Measurements from ENCODE around the gene OR52I2.

OR52I2 gene

DNA sequence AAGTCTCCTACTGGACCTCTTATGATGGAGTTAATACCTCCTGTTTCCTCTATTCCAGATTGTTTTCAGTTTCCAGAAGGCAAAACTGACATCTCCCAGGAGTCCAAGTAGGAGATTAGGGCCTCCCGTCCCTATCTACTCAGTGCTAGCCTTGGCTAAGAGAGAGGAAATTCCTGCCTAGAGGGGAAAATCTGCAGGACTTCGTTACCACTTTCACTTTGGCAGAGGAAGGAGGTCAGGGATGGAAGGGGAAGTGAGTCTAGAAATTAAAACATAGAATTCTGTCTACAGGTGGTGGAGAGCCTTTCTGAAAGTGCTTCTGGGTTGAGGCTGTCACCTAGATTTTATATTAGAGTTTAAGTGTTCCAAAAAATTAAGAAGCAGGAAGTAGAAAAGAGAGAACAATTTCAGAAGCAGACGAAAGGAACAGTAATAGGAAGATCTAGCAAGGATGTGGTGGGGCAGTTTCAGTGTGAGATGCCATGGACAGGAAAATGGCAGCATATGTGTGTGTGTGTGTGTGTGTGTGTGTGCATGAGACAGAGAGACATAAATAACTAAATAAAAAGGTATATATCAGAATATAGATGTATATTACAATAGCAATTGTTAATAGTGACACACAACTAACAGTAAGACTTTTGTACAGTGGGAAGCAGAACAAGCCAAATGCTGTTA, 28.9 kb downstream of the OR52I2 start:
- DNase-seq = no peak

- DNase-seq = no peak
These were observed 30.4 kb downstream of the OR52I2 start for GRCh38 chr11:4611986-4612385.

DNA sequence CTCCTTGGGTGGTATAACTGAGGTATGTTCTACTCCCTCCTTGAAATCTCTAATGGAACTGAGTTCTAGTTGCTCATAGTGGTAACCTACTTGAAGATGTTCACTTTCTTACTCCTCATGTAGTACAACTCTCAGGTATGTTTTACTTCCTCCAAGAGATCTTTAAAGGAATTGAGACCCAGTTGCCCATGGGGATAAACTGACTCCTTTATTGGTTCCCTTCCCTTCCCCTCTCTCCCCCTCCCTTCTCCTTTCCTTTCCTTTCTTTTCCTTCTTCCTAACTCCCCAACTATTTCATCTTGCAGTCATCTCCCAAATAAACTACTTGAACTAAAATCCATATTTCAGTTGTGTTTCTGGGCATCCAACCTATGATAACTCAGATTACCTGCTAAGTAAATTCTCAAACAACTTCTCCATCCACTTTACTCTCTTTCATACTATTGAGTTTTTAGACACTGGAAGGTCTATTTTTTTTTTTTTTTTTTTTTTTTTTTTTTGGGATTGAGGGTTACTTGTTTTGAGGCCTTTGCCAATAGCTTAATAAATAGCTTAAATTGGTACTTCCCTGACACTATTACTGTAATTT, 34.4 kb downstream of the OR52I2 start:
- DNase-seq = no peak

DNA sequence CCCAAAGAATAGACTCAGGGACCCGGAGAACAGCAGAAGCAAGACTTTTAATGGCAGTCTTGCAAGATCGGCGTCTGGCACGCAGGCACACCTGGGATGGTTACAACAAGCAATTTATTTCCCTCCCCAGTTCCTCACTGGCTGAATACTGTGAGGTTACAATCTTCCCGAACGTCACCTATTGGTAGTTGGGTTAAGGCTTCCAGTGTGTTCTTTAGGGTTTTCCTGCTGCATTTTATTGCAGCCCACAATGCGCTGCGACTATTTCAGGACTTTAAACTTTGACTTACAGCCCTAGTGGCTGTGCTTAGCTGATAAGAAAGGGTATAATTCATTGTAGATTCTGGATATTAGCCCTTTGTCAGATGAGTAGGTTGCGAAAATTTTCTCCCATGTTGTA, 38.0 kb downstream of the OR52I2 start:
- DNase-seq = no peak

GRCh38 chr11:4626207-4627099, 44.9 kb downstream of the OR52I2 start:
- DNase-seq = peak; percentile 76

DNA sequence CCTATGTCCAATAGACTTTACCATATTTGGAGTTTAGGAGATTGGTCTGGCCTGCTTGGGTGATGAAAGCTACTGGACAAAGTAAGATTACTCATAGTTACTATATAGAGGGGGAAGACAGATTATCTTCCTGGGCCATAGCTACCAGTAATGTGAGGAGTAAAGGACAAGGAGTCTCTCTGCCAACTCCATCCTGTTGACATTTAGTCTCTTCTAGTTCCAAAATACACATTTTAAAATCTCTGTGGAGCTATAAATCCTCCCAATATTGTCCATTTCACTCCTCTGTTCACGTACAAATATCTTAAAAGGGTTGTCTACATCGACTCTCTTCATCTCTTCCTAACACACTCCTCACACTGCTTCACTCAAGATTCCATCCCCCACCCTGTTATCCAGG, 54.6 kb downstream of the OR52I2 start:
- no peak for DNase-seq

- DNase-seq = peak; percentile 62
These were observed 55.6 kb downstream of the OR52I2 start, which contains the start of gene OR51D1 for GRCh38 chr11:4636962-4637661. Gene OR51D1 (plus strand): TSS chr11:4637477. CDS start chr11:4639791, 2,314 bp downstream.

- DNase-seq = no peak
These were observed 56.1 kb downstream of the OR52I2 start for GRCh38 chr11:4637662-4638047.

GRCh38 chr11:4639931-4640330, 58.4 kb downstream of the OR52I2 start:
- no peak for DNase-seq

DNA sequence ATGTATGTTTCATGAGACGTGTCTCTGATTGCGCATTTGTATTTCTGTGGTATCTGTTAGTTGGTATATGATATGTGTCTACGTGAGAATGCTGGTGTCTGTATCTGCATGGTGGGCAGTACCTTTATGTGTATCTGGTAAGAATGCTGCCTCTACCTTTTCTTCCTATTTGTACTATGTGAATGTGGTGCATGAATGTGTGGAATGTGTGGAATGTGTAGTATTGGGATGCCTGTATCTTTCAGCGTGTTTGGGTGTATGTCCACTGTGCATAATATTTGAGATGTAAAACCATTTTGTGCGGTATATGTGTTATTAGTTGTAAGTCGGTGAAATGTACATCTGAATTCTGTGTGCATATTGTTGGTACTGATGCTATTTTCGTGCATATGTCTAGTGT, 60.0 kb downstream of the OR52I2 start:
- no peak for DNase-seq

DNA sequence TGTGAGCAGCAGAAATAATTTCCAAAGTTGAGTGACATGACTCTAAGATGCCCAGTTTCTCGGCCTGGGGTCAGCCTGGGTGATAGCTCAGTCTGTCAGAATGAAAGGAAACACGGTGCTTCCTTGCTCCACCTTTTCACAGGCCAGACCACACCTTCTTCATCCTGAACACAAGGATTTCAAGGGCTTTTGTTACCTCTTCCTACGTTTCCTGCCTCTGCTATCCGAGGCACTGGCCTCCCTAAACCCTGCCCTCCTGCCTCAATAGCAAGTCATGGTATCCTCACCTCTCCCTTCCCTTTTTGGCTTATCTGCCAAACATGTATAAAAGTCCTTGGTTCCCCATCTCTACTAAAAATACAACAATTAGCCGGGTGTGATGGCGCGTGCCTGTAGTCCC, 60.5 kb downstream of the OR52I2 start:
- DNase-seq = no peak

Data from COR-L47 (cell line).